Endothelial cell (in vitro differentiated cells): ENCODE data around the gene ATG9A. TPM values are rescaled to one million over a fixed set of nuclear protein-coding genes. Genes with fewer than 3 reads are reported as not detected.

Source experiments
- DNase-seq: peaks from one replicate; pipeline ENCODE4 v3.0.0; 2021; ENCODE audit warnings: low spot score
- H3K27ac Mint-ChIP-seq: one replicate; pipeline ENCODE4 v1.8.0; 2021; ENCODE audit warnings: mixed read lengths, inconsistent platforms; ENCODE audit not compliant: unreplicated experiment
- H3K27me3 Mint-ChIP-seq: one replicate; pipeline ENCODE4 v1.8.0; 2021; ENCODE audit warnings: mild to moderate bottlenecking, moderate library complexity, mixed read lengths, inconsistent platforms; ENCODE audit not compliant: unreplicated experiment
- H3K36me3 Mint-ChIP-seq: one replicate; pipeline ENCODE4 v1.8.0; 2021; ENCODE audit warnings: mild to moderate bottlenecking, low read depth, mixed read lengths, inconsistent platforms; ENCODE audit not compliant: unreplicated experiment
- H3K4me1 Mint-ChIP-seq: one replicate; pipeline ENCODE4 v1.8.0; 2021; ENCODE audit warnings: mild to moderate bottlenecking, mixed read lengths, inconsistent platforms; ENCODE audit not compliant: unreplicated experiment
- H3K4me3 Mint-ChIP-seq: one replicate; pipeline ENCODE4 v1.8.0; 2021; ENCODE audit warnings: mild to moderate bottlenecking, mixed read lengths, inconsistent platforms; ENCODE audit not compliant: unreplicated experiment
- H3K9me3 Mint-ChIP-seq: one replicate; pipeline ENCODE4 v1.8.0; 2021; ENCODE audit warnings: mixed read lengths, inconsistent platforms; ENCODE audit not compliant: unreplicated experiment
- total RNA-seq: library from RNA; stranded (reverse); fragmentation: NEBNext Ultra II Directional; extraction: Animal tissue kit (Norgen Biotek cat#: 25700); gene quantifications from one replicate; pipeline ENCODE4 v1.2.1, GENCODE V29; 2021; ENCODE audit not compliant: unreplicated experiment
- TF ChIP-seq, protein P1 (sequence below): fragments of 200-600 bp; sonication (generic); IDR thresholded peaks from one replicate; pipeline ENCODE4 v1.5.0; 2021; ENCODE audit warnings: antibody characterized with exemption; ENCODE audit not compliant: unreplicated experiment

The ATG9A gene
- total RNA-seq, 1 donor from 2014 or later: 48.5 TPM

DNA sequence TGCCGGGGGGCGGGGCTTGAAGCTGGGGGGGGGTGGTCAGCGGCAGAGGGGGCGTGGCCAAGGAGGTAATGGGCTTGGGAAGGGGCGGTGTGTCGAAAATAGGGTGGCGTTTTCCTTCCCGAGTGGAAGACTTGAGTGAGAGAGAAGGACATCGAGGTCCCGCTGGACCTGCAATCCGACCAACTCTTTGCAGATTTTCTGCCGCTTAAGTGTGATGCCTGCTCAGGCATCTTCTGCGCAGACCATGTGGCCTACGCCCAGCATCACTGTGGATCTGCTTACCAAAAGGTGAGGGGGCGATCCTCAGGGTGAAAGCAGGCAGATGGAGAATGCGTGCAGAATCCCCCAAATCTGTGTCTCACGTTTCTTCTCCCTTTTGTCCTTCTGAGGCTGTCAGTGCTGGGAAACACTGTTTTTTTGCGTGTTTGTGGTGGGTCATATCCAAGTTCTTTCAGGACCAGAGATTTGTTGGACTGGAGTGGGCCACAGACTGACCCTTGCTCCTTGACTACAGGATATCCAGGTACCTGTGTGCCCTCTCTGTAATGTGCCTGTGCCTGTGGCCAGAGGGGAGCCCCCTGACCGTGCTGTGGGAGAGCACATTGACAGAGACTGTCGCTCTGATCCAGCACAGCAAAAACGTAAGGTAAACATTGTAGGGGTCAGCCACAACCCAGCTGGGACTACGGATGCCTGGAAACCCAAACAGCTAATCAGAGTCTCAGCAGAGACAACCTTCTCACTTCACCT lies 22.1 kb downstream of the ATG9A start:
- Mint-ChIP-seq H3K36me3 (peaks cover 14% of the 10 kb centered on the region), H3K9me3 (no peaks in the 10 kb centered on the region), H3K27ac (no peak overlapping the region), H3K4me3 (peak overlapping the region; percentile 83), H3K4me1 (peaks cover 17% of the 10 kb centered on the region), H3K27me3 (peaks cover 8% of the 10 kb centered on the region)
- DNase-seq: no peak
- TF ChIP-seq, protein P1, sequence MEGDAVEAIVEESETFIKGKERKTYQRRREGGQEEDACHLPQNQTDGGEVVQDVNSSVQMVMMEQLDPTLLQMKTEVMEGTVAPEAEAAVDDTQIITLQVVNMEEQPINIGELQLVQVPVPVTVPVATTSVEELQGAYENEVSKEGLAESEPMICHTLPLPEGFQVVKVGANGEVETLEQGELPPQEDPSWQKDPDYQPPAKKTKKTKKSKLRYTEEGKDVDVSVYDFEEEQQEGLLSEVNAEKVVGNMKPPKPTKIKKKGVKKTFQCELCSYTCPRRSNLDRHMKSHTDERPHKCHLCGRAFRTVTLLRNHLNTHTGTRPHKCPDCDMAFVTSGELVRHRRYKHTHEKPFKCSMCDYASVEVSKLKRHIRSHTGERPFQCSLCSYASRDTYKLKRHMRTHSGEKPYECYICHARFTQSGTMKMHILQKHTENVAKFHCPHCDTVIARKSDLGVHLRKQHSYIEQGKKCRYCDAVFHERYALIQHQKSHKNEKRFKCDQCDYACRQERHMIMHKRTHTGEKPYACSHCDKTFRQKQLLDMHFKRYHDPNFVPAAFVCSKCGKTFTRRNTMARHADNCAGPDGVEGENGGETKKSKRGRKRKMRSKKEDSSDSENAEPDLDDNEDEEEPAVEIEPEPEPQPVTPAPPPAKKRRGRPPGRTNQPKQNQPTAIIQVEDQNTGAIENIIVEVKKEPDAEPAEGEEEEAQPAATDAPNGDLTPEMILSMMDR: no peak

DNA sequence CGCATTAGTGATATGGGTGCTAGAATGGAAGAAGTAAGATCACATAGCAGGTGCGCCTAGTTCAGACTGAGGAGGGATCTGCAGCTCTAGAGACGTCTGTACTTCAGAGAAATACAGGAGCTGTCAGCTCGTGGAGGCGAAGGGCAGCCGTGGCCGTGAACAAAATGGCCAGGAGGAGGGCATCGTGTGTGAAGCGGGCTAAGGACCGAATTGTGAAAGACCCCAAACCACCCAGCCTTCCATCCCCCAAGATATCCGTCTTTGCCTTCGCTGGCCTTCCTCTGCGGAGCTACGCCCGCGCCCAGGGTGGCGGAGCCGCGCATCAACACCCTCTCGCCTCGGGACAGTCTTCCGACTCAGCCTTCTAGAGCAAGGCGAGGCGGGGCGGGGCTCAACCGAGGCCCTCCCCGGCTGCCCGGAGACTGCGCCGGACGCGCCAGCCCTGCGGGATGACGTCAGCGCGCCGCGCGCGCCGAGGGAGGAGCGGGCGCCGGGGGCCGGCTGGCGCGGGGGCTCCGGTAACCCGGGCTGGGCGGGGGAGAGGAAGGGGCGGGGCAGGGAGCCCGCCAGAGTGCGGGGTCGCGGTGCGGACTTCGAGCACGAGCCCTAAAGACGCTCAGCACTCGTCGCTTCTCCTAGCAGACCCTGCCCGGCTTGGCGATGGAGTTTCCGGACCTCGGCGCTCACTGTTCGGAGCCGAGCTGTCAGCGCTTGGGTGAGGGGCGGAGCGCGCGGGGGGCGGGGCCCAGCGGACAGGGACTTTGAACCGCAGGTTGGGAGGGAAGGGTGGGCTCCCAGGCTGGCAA lies 22.9 kb downstream of the ATG9A start, which contains the start of gene ZFAND2B:
Gene ZFAND2B, plus strand, starts transcription at position 455 of the 806 bp plus-strand sequence. Its CDS starts 206 bp downstream, at position 661.
- H3K4me1 Mint-ChIP-seq: peaks cover 17% of the 10 kb centered on the region

DNA sequence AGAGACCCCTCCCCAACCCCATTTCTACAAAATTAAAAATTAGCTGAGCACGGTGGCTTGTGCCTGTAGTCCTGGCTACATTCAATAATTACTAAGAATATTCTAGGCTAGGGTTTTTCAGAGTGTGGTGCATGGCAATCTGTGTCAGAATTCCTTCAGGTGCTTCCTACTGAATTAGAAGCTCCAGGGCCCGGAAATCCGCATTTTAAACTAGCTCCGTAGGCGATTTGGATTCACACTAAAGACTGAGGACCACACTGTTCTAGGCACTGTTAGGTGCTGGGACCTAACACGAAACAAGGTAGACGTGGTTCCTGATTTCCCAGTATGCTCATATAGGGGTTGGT lies 23.5 kb downstream of the ATG9A start:
- no peak for DNase-seq
- peaks cover 7% of the 10 kb centered on the region for H3K27me3 Mint-ChIP-seq
- H3K4me1 Mint-ChIP-seq: peaks cover 17% of the 10 kb centered on the region
- peak overlapping the region; percentile 94 for H3K4me3 Mint-ChIP-seq
- peaks cover 14% of the 10 kb centered on the region for H3K36me3 Mint-ChIP-seq
- peak overlapping the region; percentile 85 for H3K27ac Mint-ChIP-seq
- TF ChIP-seq, protein P1: no peak
- H3K9me3 Mint-ChIP-seq: no peaks in the 10 kb centered on the region

More for the DNA sequence above, 22.9 kb downstream of the ATG9A start, which contains the start of gene ZFAND2B:
- H3K27ac Mint-ChIP-seq: peak within 1 kb of the TSS; percentile 85
- peak within 1 kb of the TSS; percentile 94 for H3K4me3 Mint-ChIP-seq
- peaks cover 7% of the 10 kb centered on the region for H3K27me3 Mint-ChIP-seq
- TF ChIP-seq, protein P1: no peak
- no peaks in the 10 kb centered on the region for H3K9me3 Mint-ChIP-seq
- H3K36me3 Mint-ChIP-seq: peaks cover 14% of the 10 kb centered on the region
- peak; percentile 96 for DNase-seq

DNA sequence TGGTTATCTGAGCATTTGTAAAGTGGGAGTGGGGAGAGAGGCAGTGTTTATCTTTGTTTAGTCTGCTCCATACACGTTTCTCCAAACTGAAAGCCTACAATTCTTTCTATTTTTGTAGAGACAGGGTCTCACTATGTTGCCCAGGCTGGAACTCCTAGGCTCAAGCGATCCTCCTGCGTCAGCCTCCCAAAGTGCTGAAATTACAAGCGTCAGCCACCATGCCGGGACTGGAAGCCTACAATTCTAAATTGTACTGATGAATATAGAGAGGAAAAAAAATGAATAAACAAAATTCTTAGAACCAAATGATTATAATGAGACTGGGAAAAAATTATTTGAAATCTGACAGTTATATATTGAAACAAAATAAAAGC lies 24.3 kb downstream of the ATG9A start:
- TF ChIP-seq, protein P1: no peak
- peaks cover 8% of the 10 kb centered on the region for H3K27me3 Mint-ChIP-seq
- H3K4me1 Mint-ChIP-seq: peaks cover 17% of the 10 kb centered on the region
- DNase-seq: no peak
- H3K27ac Mint-ChIP-seq: no peak overlapping the region
- H3K36me3 Mint-ChIP-seq: peaks cover 14% of the 10 kb centered on the region
- H3K9me3 Mint-ChIP-seq: no peaks in the 10 kb centered on the region
- no peak overlapping the region for H3K4me3 Mint-ChIP-seq
